PC-3 (cell line): ENCODE measurements around the gene OTOF.

ENCODE experiments used
- CTCF ChIP-seq: fragments of 300-600 bp; sonication (generic); conservative IDR thresholded peaks from 2 replicates; pipeline ENCODE4 v1.5.1; 2017; ENCODE audit warnings: antibody characterized with exemption, low read depth, mild to moderate bottlenecking, low read length
- EZH2 ChIP-seq: fragments of 300-600 bp; sonication (generic); IDR thresholded peaks from one replicate; pipeline ENCODE4 v1.6.1; 2017; ENCODE audit warnings: antibody characterized with exemption, mild to moderate bottlenecking, low read length; ENCODE audit not compliant: unreplicated experiment

DNA sequence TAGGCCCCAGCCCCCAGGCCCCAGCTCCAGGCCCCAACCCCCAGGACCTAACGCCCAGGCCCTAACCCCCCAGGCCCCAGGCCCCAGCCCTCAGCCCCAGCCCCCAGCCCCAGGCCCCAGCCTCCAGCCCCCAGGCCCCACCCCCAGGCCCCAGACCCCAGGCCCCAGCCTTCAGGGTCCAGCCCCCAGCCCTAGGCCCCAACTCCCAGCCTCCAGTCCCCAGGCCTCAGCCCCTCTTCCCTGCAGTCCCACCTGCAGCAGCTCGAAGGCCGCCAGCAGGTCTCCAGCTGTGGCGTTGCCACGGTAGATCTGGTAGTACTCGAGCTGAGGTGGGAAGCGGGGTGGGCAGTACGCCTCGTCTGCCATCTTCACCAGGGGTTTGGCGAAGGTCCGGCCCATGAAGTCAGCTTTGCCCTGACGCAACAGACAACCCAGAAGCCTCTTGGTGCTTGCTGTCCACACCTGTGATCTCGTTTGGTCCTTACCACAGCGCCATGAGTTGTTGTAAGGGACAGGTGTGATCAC, 3.6 kb downstream of the OTOF start:
- TF ChIP-seq CTCF: no peak
- TF ChIP-seq EZH2: no peak
